ENCODE data around the gene PRKD1.

GRCh38 chr14:29672831-29673230 lies 254.8 kb downstream of the PRKD1 start:
- TF ChIP-seq CTCF (IDR thresholded peaks at IDR 0.05) (no peak), EZH2 (IDR thresholded peaks at IDR 0.05; ENCODE audit: borderline replicate concordance, insufficient read depth, low read depth, low read length, poor library complexity, severe bottlenecking) (no peak)
